B cell (primary cell): Measurements from ENCODE around the gene PRODH2. TPM values are rescaled to one million over a fixed set of nuclear protein-coding genes. Genes with fewer than 3 reads are reported as not detected.

Experiments
- ATAC-seq: fragments of 200-7000 bp; cut with Tn5 transposase; one replicate; pipeline ENCODE4 v1.10.0; 2021; ENCODE audit warnings: low read depth, mild to moderate bottlenecking, moderate number of reproducible peaks, moderate library complexity
- CTCF ChIA-PET: fragments of 350-600 bp; sonication (Branson Sonifier 250); formaldehyde crosslinking; loops from one replicate; lab custom pipeline; 2021; ENCODE audit warnings: antibody characterized with exemption, inconsistent platforms; lab: Charles Lee
- POLR2A ChIA-PET: fragments of 350-600 bp; sonication (Branson Sonifier 250); formaldehyde crosslinking; loops from one replicate; lab custom pipeline; 2021; ENCODE audit warnings: antibody characterized with exemption; lab: Charles Lee
- DNase-seq: peaks from one replicate; pipeline ENCODE4 v3.0.0; 2013
- H2AFZ ChIP-seq: 2 replicates; pipeline ENCODE4 v1.6.1; 2012; ENCODE audit warnings: mild to moderate bottlenecking, low read depth, low read length; ENCODE audit not compliant: insufficient read depth, poor library complexity, severe bottlenecking
- H3K27ac ChIP-seq, 2 donors: 1 replicate in 1 of 2; 2 replicates in 1 of 2; pipeline ENCODE4 v1.5.1; 2012 to 2013; ENCODE audit warnings: low read length in 2 of 2, mild to moderate bottlenecking in 2 of 2, moderate library complexity in 1 of 2
- H3K27me3 ChIP-seq, 4 experiments: fragments of 200-600 bp in 1 of 4; sonication (generic) in 1 of 4; replicated peaks in 1 of 4; 1 replicate in 2 of 4; 2 replicates in 2 of 4; pipeline versions ENCODE4 v1.6.1 to v1.7.0; 2013 to 2016; ENCODE audit warnings: low read length in 3 of 4, mild to moderate bottlenecking in 2 of 4, mixed read lengths in 1 of 4, moderate library complexity in 1 of 4; ENCODE audit not compliant: insufficient read depth in 4 of 4, control insufficient read depth in 3 of 4; ENCODE audit errors: control extremely low read depth in 1 of 4
- H3K36me3 ChIP-seq, 2 experiments: replicated peaks in 1 of 2; 1 replicate in 1 of 2; 2 replicates in 1 of 2; pipeline versions ENCODE4 v1.6.1 to v1.7.1; 2013; ENCODE audit warnings: low read length in 1 of 2; ENCODE audit not compliant: insufficient read depth in 2 of 2, control insufficient read depth in 1 of 2; ENCODE audit errors: control extremely low read depth in 1 of 2, extremely low read depth in 1 of 2
- H3K4me1 ChIP-seq, 2 donors: fragments of 200-600 bp in 1 of 2; sonication (generic) in 1 of 2; 1 replicate in 1 of 2; 2 replicates in 1 of 2; pipeline versions ENCODE4 v1.5.1 to v1.6.1; 2013 to 2017; ENCODE audit warnings: low read length in 2 of 2; ENCODE audit not compliant: control insufficient read depth in 2 of 2, insufficient read depth in 2 of 2
- H3K4me2 ChIP-seq: replicated peaks from 2 replicates; pipeline ENCODE3; 2012; ENCODE audit warnings: mild to moderate bottlenecking, low read depth, low read length; ENCODE audit not compliant: poor library complexity, severe bottlenecking
- H3K4me3 ChIP-seq, 5 experiments: fragments of 200-600 bp in 1 of 5; sonication (generic) in 1 of 5; 1 replicate in 3 of 5; 2 replicates in 2 of 5; pipeline versions ENCODE4 v1.5.1 to v1.7.0; 2011 to 2016; ENCODE audit warnings: low read length in 4 of 5, mild to moderate bottlenecking in 4 of 5, low read depth in 2 of 5, control low read depth in 1 of 5, moderate library complexity in 1 of 5; ENCODE audit not compliant: insufficient read depth in 1 of 5; ENCODE audit errors: control extremely low read depth in 1 of 5, extremely low read depth in 1 of 5
- H3K79me2 ChIP-seq: fragments of 200-600 bp; sonication (generic); one replicate; pipeline ENCODE4 v1.6.0; 2016; ENCODE audit warnings: low read length; ENCODE audit not compliant: control insufficient read depth, insufficient read depth
- H3K9ac ChIP-seq: fragments of 200-600 bp; sonication (generic); 2 replicates; pipeline ENCODE4 v1.6.1; 2017; ENCODE audit warnings: mild to moderate bottlenecking, low read length, moderate library complexity
- H3K9me3 ChIP-seq, 3 donors: one replicate each; pipeline versions ENCODE4 v1.6.1 to v1.7.1; 2013; ENCODE audit warnings: low read length in 2 of 3; ENCODE audit not compliant: control insufficient read depth in 2 of 3, insufficient read depth in 1 of 3; ENCODE audit errors: control extremely low read depth in 1 of 3
- H4K20me1 ChIP-seq: 2 replicates; pipeline ENCODE4 v1.6.0; 2012; ENCODE audit warnings: mild to moderate bottlenecking, low read length; ENCODE audit not compliant: insufficient read depth, control insufficient read depth, poor library complexity, severe bottlenecking
- H3K27ac Mint-ChIP-seq: one replicate; pipeline ENCODE4 v1.8.0; 2021; ENCODE audit warnings: mixed read lengths
- H3K27me3 Mint-ChIP-seq: one replicate; pipeline ENCODE4 v1.8.0; 2021; ENCODE audit warnings: mixed read lengths
- H3K4me1 Mint-ChIP-seq: one replicate; pipeline ENCODE4 v1.8.0; 2021; ENCODE audit warnings: mixed read lengths
- H3K4me3 Mint-ChIP-seq: one replicate; pipeline ENCODE4 v1.8.0; 2021; ENCODE audit warnings: mixed read lengths
- H3K9me3 Mint-ChIP-seq: one replicate; pipeline ENCODE4 v1.8.0; 2022; ENCODE audit warnings: mixed read lengths; ENCODE audit not compliant: insufficient read depth
- CTCF ChIP-seq: fragments of 200-600 bp; IDR thresholded peaks from one replicate; pipeline ENCODE4 v1.8.0; 2022; ENCODE audit warnings: antibody characterized with exemption, mild to moderate bottlenecking
- EZH2 ChIP-seq: IDR thresholded peaks from 2 replicates; pipeline ENCODE4 v1.6.1; 2012; ENCODE audit warnings: borderline replicate concordance, low read depth, mild to moderate bottlenecking, moderate library complexity, low read length; ENCODE audit not compliant: insufficient read depth, poor library complexity, severe bottlenecking
- WGBS: methylation state at CpG from one replicate; pipeline ENCODE4 v1.1.5; 2013; ENCODE audit warnings: missing lambda C conversion rate; ENCODE audit not compliant: insufficient coverage; 5-methylcytosine and 5-hydroxymethylcytosine counted together
- intact Hi-C: fragments of 100-400 bp; cut with micrococcal nuclease; formaldehyde crosslinking; loops from one replicate; pipeline ENCODE4 v1.10.0; 2022
- polyA plus RNA-seq: library from polyadenylated mRNA; depleted of rRNA; stranded (reverse); fragments of >200 nt; gene quantifications from 2 replicates; pipeline ENCODE4 v1.2.3, GENCODE V29; 2012
- total RNA-seq, 2 donors: library from RNA; stranded (reverse); fragments of 120-200 nt in 1 of 2; gene quantifications; 1 replicate in 1 of 2; 2 replicates in 1 of 2; pipeline versions ENCODE4 v1.2.3 to v1.2.4, GENCODE V29; 2013 to 2022

Gene PRODH2
- total and polyA plus RNA-seq, 2 donors (not counting 1 experiment from before 2014, with no cell fraction given): not detected

GRCh38 chr19:35768082-35768421 lies 44.6 kb downstream of the PRODH2 start:
- ChIA-PET CTCF (no interaction called here), POLR2A (no interaction called here)
- 88% methylated on average over 15 of the region's 15 CpGs for whole genome bisulfite sequencing
- intact Hi-C loops: no loop called here
- Histone ChIP-seq H3K27ac (no peak overlapping the region), H3K4me2 (no peak overlapping the region), H3K4me3 (no peak overlapping the region), H3K27me3 (no peaks in the 10 kb centered on the region), H3K36me3 (peaks cover 0 to 8% of the 10 kb centered on the region in 2 experiments), H3K79me2 (no peaks in the 10 kb centered on the region), H4K20me1 (no peaks in the 10 kb centered on the region), H2AFZ (no peak overlapping the region), H3K9ac (no peak overlapping the region), H3K9me3 (no peaks in the 10 kb centered on the region), H3K4me1 (no peaks in the 10 kb centered on the region)
- no peak for ATAC-seq
- H3K27ac Mint-ChIP-seq: no peak overlapping the region
- no peak for TF ChIP-seq CTCF
- TF ChIP-seq EZH2: no peak
- no peaks in the 10 kb centered on the region for H3K9me3 Mint-ChIP-seq
- H3K4me1 Mint-ChIP-seq: peaks cover 3% of the 10 kb centered on the region
- no peak for DNase-seq
- H3K27me3 Mint-ChIP-seq: no peaks in the 10 kb centered on the region
- H3K4me3 Mint-ChIP-seq: no peak overlapping the region

GRCh38 chr19:35767288-35768081 lies 45.2 kb downstream of the PRODH2 start:
- H3K27ac Mint-ChIP-seq: no peak overlapping the region
- H3K27me3 Mint-ChIP-seq: no peaks in the 10 kb centered on the region
- H3K9me3 Mint-ChIP-seq: no peaks in the 10 kb centered on the region
- ChIA-PET CTCF (interaction anchor here (0.5 kb wide), 1 partner anchor 72 kb away, joined by 4 read pairs; no protein-coding TSS in a partner anchor), POLR2A (interaction anchor here (1.0 kb wide), 1 partner anchor 27 kb away, joined by 3 read pairs; no protein-coding TSS in a partner anchor)
- 40% methylated on average over 34 of the region's 34 CpGs for WGBS
- TF ChIP-seq CTCF (no peak), EZH2 (no peak)
- H3K9ac ChIP-seq: no peak overlapping the region
- H3K4me3 Mint-ChIP-seq: no peak overlapping the region
- H3K79me2 ChIP-seq: no peaks in the 10 kb centered on the region
- no peaks in the 10 kb centered on the region for H3K4me1 ChIP-seq
- H3K27ac ChIP-seq: peak overlapping the region in 1 of 2 donors; percentile 20
- no peak overlapping the region for H3K4me3 ChIP-seq
- intact Hi-C loops: no loop called here
- H3K4me1 Mint-ChIP-seq: peaks cover 3% of the 10 kb centered on the region
- H4K20me1 ChIP-seq: no peaks in the 10 kb centered on the region
- ATAC-seq (no peak), DNase-seq (no peak)
- peaks cover 0 to 8% of the 10 kb centered on the region in 2 experiments for H3K36me3 ChIP-seq
- H2AFZ ChIP-seq: no peak overlapping the region
- H3K4me2 ChIP-seq: no peak overlapping the region
- H3K27me3 ChIP-seq: no peaks in the 10 kb centered on the region
- no peaks in the 10 kb centered on the region for H3K9me3 ChIP-seq
